Glutamatergic neuron (in vitro differentiated cells): Measurements from ENCODE around the gene UGT1A6. TPM values are rescaled to one million over a fixed set of nuclear protein-coding genes. Genes with fewer than 3 reads are reported as not detected.
"Not testable (repeated sequence)": the region's sequence is repeated elsewhere in the genome, so short reads cannot be mapped to it uniquely, and the experiment has no call there.

Experiments used
- DNase-seq: peaks from one replicate; pipeline ENCODE4 v3.0.0; 2022
- H3K27ac Mint-ChIP-seq: one replicate; pipeline ENCODE4 v1.8.0; 2020; ENCODE audit warnings: mild to moderate bottlenecking, mixed read lengths, inconsistent platforms; ENCODE audit not compliant: unreplicated experiment
- H3K27me3 Mint-ChIP-seq: one replicate; pipeline ENCODE4 v1.8.0; 2020; ENCODE audit warnings: mild to moderate bottlenecking, moderate library complexity, mixed read lengths, inconsistent platforms; ENCODE audit not compliant: unreplicated experiment
- H3K36me3 Mint-ChIP-seq: one replicate; pipeline ENCODE4 v1.8.0; 2020; ENCODE audit warnings: mild to moderate bottlenecking, mixed read lengths, inconsistent platforms; ENCODE audit not compliant: unreplicated experiment
- H3K4me1 Mint-ChIP-seq: one replicate; pipeline ENCODE4 v1.8.0; 2020; ENCODE audit warnings: mild to moderate bottlenecking, low read depth, mixed read lengths, inconsistent platforms; ENCODE audit not compliant: unreplicated experiment
- H3K4me3 Mint-ChIP-seq: one replicate; pipeline ENCODE4 v1.8.0; 2020; ENCODE audit warnings: mild to moderate bottlenecking, mixed read lengths, inconsistent platforms; ENCODE audit not compliant: unreplicated experiment
- H3K9me3 Mint-ChIP-seq: one replicate; pipeline ENCODE4 v1.8.0; 2020; ENCODE audit warnings: mild to moderate bottlenecking, moderate library complexity, mixed read lengths, inconsistent platforms; ENCODE audit not compliant: unreplicated experiment
- CTCF ChIP-seq: fragments of 200-600 bp; sonication (generic); IDR thresholded peaks from one replicate; pipeline ENCODE4 v1.5.0; 2021; ENCODE audit not compliant: partially characterized antibody, unreplicated experiment
- long read RNA-seq: library from polyadenylated mRNA; unstranded; transcript quantifications from one replicate; pipeline ENCODE4 v2.0.0, GENCODE V29; 2020; ENCODE audit not compliant: unreplicated experiment
- total RNA-seq: library from RNA; stranded (reverse); fragmentation: NEBNext Ultra II Directional; extraction: Animal tissue kit (Norgen Biotek cat#: 25700); gene quantifications from one replicate; pipeline ENCODE4 v1.2.1, GENCODE V29; 2021; ENCODE audit not compliant: unreplicated experiment

UGT1A6 gene
- total RNA-seq, result not detected
- long read RNA-seq, result 0 reads

- Mint-ChIP-seq H3K4me3 (no peak within 1 kb of the TSS), H3K9me3 (peaks cover 4% of the 10 kb centered on the region), H3K27ac (no peak within 1 kb of the TSS), H3K4me1 (no peaks in the 10 kb centered on the region), H3K27me3 (no peaks in the 10 kb centered on the region), H3K36me3 (no peaks in the 10 kb centered on the region)
- no peak for DNase-seq
- TF ChIP-seq CTCF, result no peak
These were observed at the start of gene UGT1A6 for GRCh38 chr2:233692648-233693047. Gene UGT1A6, plus strand, starts transcription at chr2:233692890. Its CDS starts 115 bp downstream, at chr2:233693005.

DNA sequence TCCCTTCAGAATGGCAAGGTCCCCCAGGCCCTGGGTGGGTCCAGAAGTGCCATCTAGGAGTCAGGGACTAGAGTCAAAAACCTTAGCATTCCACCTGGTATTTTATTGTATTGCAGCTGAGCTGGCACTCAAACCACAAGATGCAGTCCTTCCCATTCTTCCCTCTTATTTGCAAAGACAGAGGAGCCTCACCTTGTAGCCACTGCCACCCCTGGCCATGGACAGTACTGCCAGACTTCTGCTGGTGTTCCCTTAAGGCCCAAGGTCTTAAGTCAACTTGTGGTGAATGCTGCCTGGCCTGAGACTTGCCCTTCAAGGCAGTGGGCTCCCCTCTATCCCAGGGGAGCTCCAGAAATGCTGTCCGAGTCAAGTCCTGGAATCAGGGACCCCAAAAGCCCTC, 49.6 kb upstream of the UGT1A6 start:
- no peak for TF ChIP-seq CTCF
- H3K4me3 Mint-ChIP-seq, result no peak overlapping the region
- H3K27ac Mint-ChIP-seq, result no peak overlapping the region
- no peak for DNase-seq
- H3K27me3 Mint-ChIP-seq, result peaks cover 7% of the 10 kb centered on the region
- peaks cover 10% of the 10 kb centered on the region for H3K9me3 Mint-ChIP-seq
- H3K36me3 Mint-ChIP-seq, result peaks cover 33% of the 10 kb centered on the region
- H3K4me1 Mint-ChIP-seq, result no peaks in the 10 kb centered on the region

- H3K27me3 Mint-ChIP-seq, H3K4me3 Mint-ChIP-seq, H3K4me1 Mint-ChIP-seq, DNase-seq, H3K27ac Mint-ChIP-seq, H3K9me3 Mint-ChIP-seq: not testable (repeated sequence)
- H3K36me3 Mint-ChIP-seq, result peaks cover 33% of the 10 kb centered on the region
These were observed 46.7 kb upstream of the UGT1A6 start for GRCh38 chr2:233646033-233646432.

DNA sequence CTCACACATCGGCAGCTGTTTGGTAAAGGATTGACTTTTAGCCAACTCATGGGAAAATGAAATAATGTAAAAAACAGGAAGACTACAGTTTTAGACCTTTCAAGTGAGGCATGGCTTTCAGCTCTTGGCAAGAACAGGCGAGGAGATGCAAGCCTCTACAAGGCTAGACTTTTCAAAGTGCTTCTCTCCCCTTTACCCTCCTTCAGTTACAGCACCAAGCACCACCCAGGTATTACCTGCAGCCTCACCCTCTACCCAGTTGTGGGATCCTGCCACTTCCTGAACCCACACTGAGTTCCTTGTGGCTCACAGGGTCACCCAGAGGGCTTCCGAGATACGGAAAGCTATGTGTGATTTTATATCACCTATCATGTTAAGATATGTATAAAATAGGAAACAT, 41.7 kb upstream of the UGT1A6 start:
- Mint-ChIP-seq H3K27ac (no peak overlapping the region), H3K36me3 (peaks cover 16% of the 10 kb centered on the region), H3K4me3 (no peak overlapping the region), H3K9me3 (peaks cover 8% of the 10 kb centered on the region), H3K27me3 (peaks cover 5% of the 10 kb centered on the region), H3K4me1 (no peaks in the 10 kb centered on the region)
- no peak for TF ChIP-seq CTCF
- DNase-seq, result no peak

GRCh38 chr2:233651430-233651829, 41.3 kb upstream of the UGT1A6 start:
- no peak for TF ChIP-seq CTCF
- DNase-seq, result no peak
- Mint-ChIP-seq H3K27me3 (peaks cover 3% of the 10 kb centered on the region), H3K4me3 (no peak overlapping the region), H3K36me3 (peaks cover 14% of the 10 kb centered on the region), H3K4me1 (no peaks in the 10 kb centered on the region), H3K9me3 (peaks cover 6% of the 10 kb centered on the region), H3K27ac (no peak overlapping the region)

GRCh38 chr2:233654501-233654900, 38.2 kb upstream of the UGT1A6 start:
- Mint-ChIP-seq H3K27ac (no peak overlapping the region), H3K4me1 (no peaks in the 10 kb centered on the region), H3K27me3 (no peaks in the 10 kb centered on the region), H3K9me3 (no peaks in the 10 kb centered on the region), H3K4me3 (no peak overlapping the region), H3K36me3 (no peaks in the 10 kb centered on the region)
- no peak for TF ChIP-seq CTCF
- DNase-seq, result no peak
